HG03097 (cell line): ENCODE results near the gene MEMO1.
"Not testable (repeated sequence)": the region's sequence is repeated elsewhere in the genome, so short reads cannot be mapped to it uniquely, and the experiment has no call there.

Experiments used
- ATAC-seq: cut with Tn5 transposase; IDR thresholded peaks from one replicate; pipeline ENCODE4 v1.9.1; 2021; ENCODE audit not compliant: unreplicated experiment, low FRiP score

Gene MEMO1

GRCh38 chr2:31998731-31999383 is 12.0 kb downstream of the MEMO1 start:
- no peak for ATAC-seq

- no peak for ATAC-seq
Observed at GRCh38 chr2:31997653-31998052, 13.2 kb downstream of the MEMO1 start.

GRCh38 chr2:31996571-31997150 is 14.1 kb downstream of the MEMO1 start:
- no peak for ATAC-seq

GRCh38 chr2:31992934-31993333 is 17.9 kb downstream of the MEMO1 start:
- ATAC-seq, result no peak

- no peak for ATAC-seq
Observed at GRCh38 chr2:31992025-31992579, 18.7 kb downstream of the MEMO1 start.

- no peak for ATAC-seq
Observed at GRCh38 chr2:31989946-31990345, 20.9 kb downstream of the MEMO1 start.

GRCh38 chr2:31987454-31988220 is 23.2 kb downstream of the MEMO1 start:
- ATAC-seq, result no peak

GRCh38 chr2:31986906-31987305 is 23.9 kb downstream of the MEMO1 start:
- no peak for ATAC-seq

GRCh38 chr2:31983762-31984467 is 26.9 kb downstream of the MEMO1 start:
- no peak for ATAC-seq

- peak; percentile 89 for ATAC-seq
Observed at GRCh38 chr2:31980674-31981356, 30.0 kb downstream of the MEMO1 start.

- ATAC-seq, result no peak
Observed at GRCh38 chr2:31979956-31980355, 30.9 kb downstream of the MEMO1 start.

GRCh38 chr2:31979018-31979417 is 31.8 kb downstream of the MEMO1 start:
- ATAC-seq, result no peak

- no peak for ATAC-seq
Observed at GRCh38 chr2:31978436-31978835, 32.4 kb downstream of the MEMO1 start.

- ATAC-seq, result no peak
Observed at GRCh38 chr2:31973665-31974064, 37.1 kb downstream of the MEMO1 start.

GRCh38 chr2:31972059-31972458 is 38.7 kb downstream of the MEMO1 start:
- no peak for ATAC-seq

GRCh38 chr2:31969178-31969577 is 41.6 kb downstream of the MEMO1 start:
- no peak for ATAC-seq

GRCh38 chr2:31967790-31968189 is 43.0 kb downstream of the MEMO1 start:
- no peak for ATAC-seq

- not testable (repeated sequence) for ATAC-seq
Observed at GRCh38 chr2:31966402-31966801, 44.4 kb downstream of the MEMO1 start.

- no peak for ATAC-seq
Observed at GRCh38 chr2:31965094-31965493, 45.7 kb downstream of the MEMO1 start.

GRCh38 chr2:31962757-31963361 is 47.9 kb downstream of the MEMO1 start:
- ATAC-seq, result no peak
